HL-60 (cell line): ENCODE measurements around the gene LENEP.

Experiments
- DNase-seq, 2 experiments: peaks; one replicate each; pipeline ENCODE4 v3.0.0-alpha.2; 2010 to 2020; ENCODE audit warnings: low read depth in 1 of 2, low spot score in 1 of 2
- H3K27ac ChIP-seq: fragments of 250-450 bp; sonication (Bioruptor Pico); replicated peaks from 2 replicates; pipeline ENCODE4 v1.5.1; 2020; ENCODE audit warnings: mild to moderate bottlenecking, moderate library complexity
- H3K27me3 ChIP-seq: fragments of 250-450 bp; sonication (Bioruptor Pico); 2 replicates; pipeline ENCODE4 v1.5.1; 2021; ENCODE audit warnings: mild to moderate bottlenecking, moderate library complexity; ENCODE audit not compliant: insufficient read depth, poor library complexity, severe bottlenecking
- H3K4me3 ChIP-seq: replicated peaks from 2 replicates; pipeline ENCODE4 v1.5.1; 2011; ENCODE audit warnings: mild to moderate bottlenecking, control low read depth, low read length; ENCODE audit not compliant: insufficient read depth
- GABPA ChIP-seq: IDR thresholded peaks from 2 replicates; pipeline ENCODE4 v1.6.1; 2012; ENCODE audit warnings: low read depth
- POLR2AphosphoS5 ChIP-seq: IDR thresholded peaks from 2 replicates; pipeline ENCODE4 v1.6.1; 2012; ENCODE audit warnings: low read depth
- SPI1 ChIP-seq: IDR thresholded peaks from 2 replicates; pipeline ENCODE4 v1.6.1; 2012; ENCODE audit warnings: low read depth, mild to moderate bottlenecking, borderline replicate concordance
- long read RNA-seq: library from polyadenylated mRNA; unstranded; transcript quantifications from one replicate; pipeline ENCODE4 v2.0.0, GENCODE V29; 2020
- TF ChIP-seq, protein P1 (sequence below): IDR thresholded peaks from 2 replicates; pipeline ENCODE4 v1.6.1; 2012; ENCODE audit warnings: low read depth; ENCODE audit not compliant: insufficient replicate concordance
- TF ChIP-seq, protein P2 (sequence below): IDR thresholded peaks from one replicate; pipeline ENCODE4 v1.5.1; 2011; ENCODE audit warnings: low read length, control low read depth, inconsistent platforms; ENCODE audit not compliant: insufficient read depth

LENEP gene, protein sequence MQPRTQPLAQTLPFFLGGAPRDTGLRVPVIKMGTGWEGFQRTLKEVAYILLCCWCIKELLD
- long read RNA-seq, result 0 reads

DNA sequence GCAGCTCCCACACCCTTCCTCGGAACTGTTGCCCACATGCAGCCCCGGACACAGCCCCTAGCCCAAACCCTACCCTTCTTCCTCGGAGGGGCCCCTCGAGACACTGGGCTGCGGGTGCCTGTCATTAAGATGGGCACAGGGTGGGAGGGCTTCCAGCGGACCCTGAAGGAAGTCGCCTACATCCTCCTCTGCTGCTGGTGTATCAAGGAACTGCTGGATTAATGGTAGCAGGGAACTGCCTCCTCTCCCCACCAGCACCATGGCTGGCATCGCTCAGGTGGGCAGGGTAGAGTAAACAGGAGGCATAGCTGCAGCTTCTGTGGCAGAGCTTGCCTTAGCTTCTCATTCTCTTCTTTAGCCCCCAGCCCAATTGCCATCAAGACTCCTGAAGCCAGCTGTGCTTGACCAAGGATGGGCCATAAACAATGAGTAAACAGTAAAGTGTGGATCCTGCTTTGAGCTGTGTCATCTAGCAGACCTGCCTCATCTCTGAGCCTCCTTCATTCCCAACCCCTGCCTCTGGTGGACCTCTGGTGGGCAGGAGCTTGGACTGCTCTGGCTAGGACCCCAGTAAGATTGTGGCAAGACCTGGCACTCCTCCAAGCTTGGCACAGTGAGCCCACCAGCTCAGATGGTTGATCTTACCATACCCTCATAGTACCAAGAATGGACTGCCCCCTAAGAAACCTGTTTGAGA, at the start of gene LENEP:
Gene LENEP (plus strand): TSS at position 15 of the 697 bp plus-strand sequence. CDS start 22 bp downstream, at position 37.
- no peak for DNase-seq
- no peak within 1 kb of the TSS for H3K4me3 ChIP-seq
- no peak within 1 kb of the TSS; the same call in 1 of the 2 replicates for H3K27ac ChIP-seq
- TF ChIP-seq POLR2AphosphoS5, result no peak
- TF ChIP-seq SPI1, result no peak
- no peak for TF ChIP-seq GABPA
- TF ChIP-seq, protein P1, sequence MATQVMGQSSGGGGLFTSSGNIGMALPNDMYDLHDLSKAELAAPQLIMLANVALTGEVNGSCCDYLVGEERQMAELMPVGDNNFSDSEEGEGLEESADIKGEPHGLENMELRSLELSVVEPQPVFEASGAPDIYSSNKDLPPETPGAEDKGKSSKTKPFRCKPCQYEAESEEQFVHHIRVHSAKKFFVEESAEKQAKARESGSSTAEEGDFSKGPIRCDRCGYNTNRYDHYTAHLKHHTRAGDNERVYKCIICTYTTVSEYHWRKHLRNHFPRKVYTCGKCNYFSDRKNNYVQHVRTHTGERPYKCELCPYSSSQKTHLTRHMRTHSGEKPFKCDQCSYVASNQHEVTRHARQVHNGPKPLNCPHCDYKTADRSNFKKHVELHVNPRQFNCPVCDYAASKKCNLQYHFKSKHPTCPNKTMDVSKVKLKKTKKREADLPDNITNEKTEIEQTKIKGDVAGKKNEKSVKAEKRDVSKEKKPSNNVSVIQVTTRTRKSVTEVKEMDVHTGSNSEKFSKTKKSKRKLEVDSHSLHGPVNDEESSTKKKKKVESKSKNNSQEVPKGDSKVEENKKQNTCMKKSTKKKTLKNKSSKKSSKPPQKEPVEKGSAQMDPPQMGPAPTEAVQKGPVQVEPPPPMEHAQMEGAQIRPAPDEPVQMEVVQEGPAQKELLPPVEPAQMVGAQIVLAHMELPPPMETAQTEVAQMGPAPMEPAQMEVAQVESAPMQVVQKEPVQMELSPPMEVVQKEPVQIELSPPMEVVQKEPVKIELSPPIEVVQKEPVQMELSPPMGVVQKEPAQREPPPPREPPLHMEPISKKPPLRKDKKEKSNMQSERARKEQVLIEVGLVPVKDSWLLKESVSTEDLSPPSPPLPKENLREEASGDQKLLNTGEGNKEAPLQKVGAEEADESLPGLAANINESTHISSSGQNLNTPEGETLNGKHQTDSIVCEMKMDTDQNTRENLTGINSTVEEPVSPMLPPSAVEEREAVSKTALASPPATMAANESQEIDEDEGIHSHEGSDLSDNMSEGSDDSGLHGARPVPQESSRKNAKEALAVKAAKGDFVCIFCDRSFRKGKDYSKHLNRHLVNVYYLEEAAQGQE, result no peak
- TF ChIP-seq, protein P2, sequence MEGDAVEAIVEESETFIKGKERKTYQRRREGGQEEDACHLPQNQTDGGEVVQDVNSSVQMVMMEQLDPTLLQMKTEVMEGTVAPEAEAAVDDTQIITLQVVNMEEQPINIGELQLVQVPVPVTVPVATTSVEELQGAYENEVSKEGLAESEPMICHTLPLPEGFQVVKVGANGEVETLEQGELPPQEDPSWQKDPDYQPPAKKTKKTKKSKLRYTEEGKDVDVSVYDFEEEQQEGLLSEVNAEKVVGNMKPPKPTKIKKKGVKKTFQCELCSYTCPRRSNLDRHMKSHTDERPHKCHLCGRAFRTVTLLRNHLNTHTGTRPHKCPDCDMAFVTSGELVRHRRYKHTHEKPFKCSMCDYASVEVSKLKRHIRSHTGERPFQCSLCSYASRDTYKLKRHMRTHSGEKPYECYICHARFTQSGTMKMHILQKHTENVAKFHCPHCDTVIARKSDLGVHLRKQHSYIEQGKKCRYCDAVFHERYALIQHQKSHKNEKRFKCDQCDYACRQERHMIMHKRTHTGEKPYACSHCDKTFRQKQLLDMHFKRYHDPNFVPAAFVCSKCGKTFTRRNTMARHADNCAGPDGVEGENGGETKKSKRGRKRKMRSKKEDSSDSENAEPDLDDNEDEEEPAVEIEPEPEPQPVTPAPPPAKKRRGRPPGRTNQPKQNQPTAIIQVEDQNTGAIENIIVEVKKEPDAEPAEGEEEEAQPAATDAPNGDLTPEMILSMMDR, result no peak
- H3K27me3 ChIP-seq, result no peaks in the 10 kb centered on the region

DNA sequence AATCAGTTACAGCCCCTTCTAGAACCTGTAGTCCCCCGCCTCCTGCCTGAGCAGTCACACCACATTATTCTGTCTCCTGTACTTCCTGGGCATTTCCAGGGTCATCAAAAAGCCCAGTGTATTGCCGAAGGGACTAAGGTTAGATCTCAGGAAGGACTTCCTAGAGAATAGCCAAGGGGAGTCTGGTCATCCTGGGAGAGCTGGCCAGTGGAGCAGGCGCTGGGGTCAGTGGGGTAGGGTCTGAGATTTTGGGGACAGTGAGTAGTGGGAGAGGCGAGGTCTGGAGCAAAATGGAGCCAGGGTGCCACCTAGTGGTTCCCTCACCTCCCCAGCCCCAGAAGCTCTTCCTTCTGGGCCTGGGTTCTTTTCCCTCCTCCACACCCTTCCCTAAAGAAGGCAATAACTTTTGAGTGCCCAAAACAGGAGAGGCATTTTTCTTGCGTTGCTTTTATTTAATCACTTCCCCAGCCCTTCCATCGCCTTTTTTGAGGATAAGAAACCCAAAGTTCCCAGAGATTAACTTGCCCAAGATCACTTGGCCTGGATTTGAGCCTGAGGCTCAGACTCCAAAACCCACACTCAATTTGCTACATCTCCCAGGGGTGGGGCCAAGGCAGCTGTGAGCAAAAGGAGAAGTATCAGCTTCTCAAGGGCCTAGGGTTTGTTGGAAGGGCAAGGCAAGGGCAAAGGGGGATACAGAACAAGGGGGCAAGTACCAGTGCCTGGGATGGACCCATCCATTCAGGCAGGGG, 49.6 kb upstream of the LENEP start:
- TF ChIP-seq GABPA (no peak), POLR2AphosphoS5 (no peak), SPI1 (0 out of 2 replicates have a peak, but pooled peaks have one; percentile 0)
- TF ChIP-seq, protein P1, result no peak
- TF ChIP-seq, protein P2, result peak; percentile 84
- Histone ChIP-seq H3K27ac (peak overlapping the region; percentile 26), H3K4me3 (no peak overlapping the region), H3K27me3 (no peaks in the 10 kb centered on the region)
- DNase-seq, result peak in 1 of 2 experiments; percentile 83

DNA sequence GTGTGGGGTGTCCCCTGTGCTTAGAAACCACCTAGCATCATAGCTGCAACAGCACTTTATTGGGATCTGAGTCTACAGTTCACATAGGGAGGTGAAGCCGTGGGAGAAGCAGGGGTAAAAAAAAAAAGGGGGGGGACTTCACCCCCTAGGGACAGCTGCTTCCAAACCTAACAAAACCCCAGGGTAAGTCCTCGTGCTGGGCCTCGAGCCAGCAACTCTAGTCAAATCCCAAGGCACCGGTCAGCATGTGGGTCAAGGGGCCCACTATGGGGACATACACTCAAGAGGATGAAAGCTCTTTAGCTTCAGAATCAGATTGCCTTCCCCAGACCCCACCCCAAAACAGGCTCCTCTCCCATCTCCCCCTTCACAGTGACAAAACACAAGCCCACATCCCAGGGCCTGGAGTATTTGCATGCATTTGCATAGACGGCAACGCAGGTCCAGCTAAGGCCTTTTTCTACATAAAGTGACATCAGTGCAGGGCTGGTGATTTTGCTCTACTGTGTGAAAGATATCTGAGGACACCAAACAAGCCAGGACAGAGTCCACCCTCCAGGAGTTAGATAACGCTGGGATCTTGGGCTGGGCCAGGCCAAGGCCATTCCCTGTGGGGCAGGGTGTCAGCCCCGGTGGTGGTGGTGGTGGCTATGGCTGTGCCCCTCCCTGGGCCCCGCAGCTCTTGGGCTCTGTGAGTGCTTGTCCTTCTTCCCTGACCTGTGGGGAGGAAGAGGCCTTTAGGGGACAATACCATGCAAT, 48.8 kb upstream of the LENEP start:
- Histone ChIP-seq H3K4me3 (no peak overlapping the region), H3K27ac (peak overlapping the region; percentile 26), H3K27me3 (no peaks in the 10 kb centered on the region)
- TF ChIP-seq GABPA (no peak), SPI1 (no peak)
- DNase-seq, result no peak
